Sigmoid colon (tissue), 4 donors: ENCODE results near the gene WBP11.

Experiments used
- EP300 ChIP-seq, 4 donors: sonication (generic); formaldehyde crosslinking; IDR thresholded peaks; one replicate each; pipeline ENCODE4 v1.6.1; 2017; ENCODE audit warnings: antibody characterized with exemption in 4 of 4
- TF ChIP-seq, protein P1 (sequence below), 4 experiments: fragments of 450-650 bp in 3 of 4; fragments of 200-600 bp in 1 of 4; IDR thresholded peaks; one replicate each; pipeline ENCODE4 v1.5.1; 2016 to 2019; ENCODE audit warnings: antibody characterized with exemption in 4 of 4, mild to moderate bottlenecking in 3 of 4, moderate library complexity in 2 of 4

DNA sequence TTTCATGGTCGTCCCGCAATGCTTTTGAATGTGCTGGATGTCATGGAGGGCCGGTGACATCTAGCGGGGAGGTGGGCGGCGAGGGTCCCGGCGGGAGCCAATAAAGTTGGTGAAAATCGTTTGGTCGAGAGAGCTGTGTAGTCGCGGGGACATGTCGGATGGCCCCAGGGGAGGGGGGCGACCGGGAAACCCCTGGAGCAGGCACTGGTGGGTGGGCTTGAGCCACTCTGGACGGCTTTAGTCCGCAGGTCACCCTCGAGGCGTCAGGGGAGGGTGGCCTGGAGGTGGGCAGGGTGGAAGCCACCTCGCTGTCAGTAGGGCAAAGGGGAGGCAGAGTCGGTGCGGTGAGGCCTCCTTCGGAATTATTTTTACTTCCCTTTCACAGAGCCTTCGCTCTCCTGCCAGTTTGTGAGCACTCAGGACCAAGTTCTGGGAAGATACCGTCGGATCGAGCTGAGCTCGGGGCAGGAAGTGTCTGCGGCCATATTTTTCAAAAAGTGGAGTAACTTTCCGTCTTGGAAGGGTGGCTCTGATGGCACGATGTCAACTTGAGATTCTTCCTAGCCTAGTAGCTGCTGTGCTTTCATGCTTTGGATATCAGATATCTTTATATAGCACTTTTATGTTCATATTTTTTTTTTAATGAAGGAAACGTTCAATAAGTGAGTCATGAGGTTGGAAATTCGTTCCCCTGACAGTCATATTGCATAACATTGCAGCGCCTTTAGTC lies 28.2 kb downstream of the WBP11 start:
- TF ChIP-seq, protein P1, sequence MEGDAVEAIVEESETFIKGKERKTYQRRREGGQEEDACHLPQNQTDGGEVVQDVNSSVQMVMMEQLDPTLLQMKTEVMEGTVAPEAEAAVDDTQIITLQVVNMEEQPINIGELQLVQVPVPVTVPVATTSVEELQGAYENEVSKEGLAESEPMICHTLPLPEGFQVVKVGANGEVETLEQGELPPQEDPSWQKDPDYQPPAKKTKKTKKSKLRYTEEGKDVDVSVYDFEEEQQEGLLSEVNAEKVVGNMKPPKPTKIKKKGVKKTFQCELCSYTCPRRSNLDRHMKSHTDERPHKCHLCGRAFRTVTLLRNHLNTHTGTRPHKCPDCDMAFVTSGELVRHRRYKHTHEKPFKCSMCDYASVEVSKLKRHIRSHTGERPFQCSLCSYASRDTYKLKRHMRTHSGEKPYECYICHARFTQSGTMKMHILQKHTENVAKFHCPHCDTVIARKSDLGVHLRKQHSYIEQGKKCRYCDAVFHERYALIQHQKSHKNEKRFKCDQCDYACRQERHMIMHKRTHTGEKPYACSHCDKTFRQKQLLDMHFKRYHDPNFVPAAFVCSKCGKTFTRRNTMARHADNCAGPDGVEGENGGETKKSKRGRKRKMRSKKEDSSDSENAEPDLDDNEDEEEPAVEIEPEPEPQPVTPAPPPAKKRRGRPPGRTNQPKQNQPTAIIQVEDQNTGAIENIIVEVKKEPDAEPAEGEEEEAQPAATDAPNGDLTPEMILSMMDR (IDR thresholded peaks at IDR 0.05): no peak
- TF ChIP-seq EP300 (IDR thresholded peaks at IDR 0.05): no peak
